Peyer's patch (tissue), 4 donors: ENCODE data around the gene PLXNA1.

Experiments used
- POLR2A ChIP-seq, 2 donors: fragments of 450-650 bp; IDR thresholded peaks; one replicate each; pipeline ENCODE4 v1.5.1; 2017; ENCODE audit warnings: antibody characterized with exemption in 2 of 2, mild to moderate bottlenecking in 2 of 2, moderate library complexity in 2 of 2
- TF ChIP-seq, protein P1 (sequence below), 6 experiments: fragments of 450-650 bp in 4 of 6; fragments of 200-600 bp in 2 of 6; sonication (generic) in 1 of 6; IDR thresholded peaks; one replicate each; pipeline ENCODE4 v1.5.1; 2017 to 2019; ENCODE audit warnings: antibody characterized with exemption in 6 of 6, mild to moderate bottlenecking in 3 of 6, moderate library complexity in 1 of 6

DNA sequence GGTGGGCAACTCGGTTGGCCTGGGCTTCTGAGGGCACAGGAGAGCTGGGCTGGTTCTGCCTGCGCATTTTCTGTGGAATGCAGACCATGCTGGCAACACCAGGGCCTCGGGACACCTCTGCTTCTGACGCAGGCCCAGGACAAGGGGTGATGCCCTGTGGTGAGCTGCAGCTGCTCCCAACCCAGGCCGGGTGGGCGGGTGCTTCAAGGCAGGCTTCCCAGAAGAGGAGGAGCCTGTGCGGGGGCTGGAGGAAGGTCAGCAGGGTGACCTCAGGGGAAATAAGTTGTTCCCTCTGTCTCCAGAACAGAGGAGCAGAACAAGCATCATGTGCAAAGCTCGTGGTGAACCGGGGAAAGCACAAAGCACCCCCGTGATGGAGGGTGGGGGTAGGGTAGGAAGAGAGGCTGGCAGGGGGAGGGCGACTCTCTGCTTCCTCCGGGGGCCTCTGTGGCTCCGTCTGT lies 11.0 kb upstream of the PLXNA1 start:
- TF ChIP-seq, protein P1, sequence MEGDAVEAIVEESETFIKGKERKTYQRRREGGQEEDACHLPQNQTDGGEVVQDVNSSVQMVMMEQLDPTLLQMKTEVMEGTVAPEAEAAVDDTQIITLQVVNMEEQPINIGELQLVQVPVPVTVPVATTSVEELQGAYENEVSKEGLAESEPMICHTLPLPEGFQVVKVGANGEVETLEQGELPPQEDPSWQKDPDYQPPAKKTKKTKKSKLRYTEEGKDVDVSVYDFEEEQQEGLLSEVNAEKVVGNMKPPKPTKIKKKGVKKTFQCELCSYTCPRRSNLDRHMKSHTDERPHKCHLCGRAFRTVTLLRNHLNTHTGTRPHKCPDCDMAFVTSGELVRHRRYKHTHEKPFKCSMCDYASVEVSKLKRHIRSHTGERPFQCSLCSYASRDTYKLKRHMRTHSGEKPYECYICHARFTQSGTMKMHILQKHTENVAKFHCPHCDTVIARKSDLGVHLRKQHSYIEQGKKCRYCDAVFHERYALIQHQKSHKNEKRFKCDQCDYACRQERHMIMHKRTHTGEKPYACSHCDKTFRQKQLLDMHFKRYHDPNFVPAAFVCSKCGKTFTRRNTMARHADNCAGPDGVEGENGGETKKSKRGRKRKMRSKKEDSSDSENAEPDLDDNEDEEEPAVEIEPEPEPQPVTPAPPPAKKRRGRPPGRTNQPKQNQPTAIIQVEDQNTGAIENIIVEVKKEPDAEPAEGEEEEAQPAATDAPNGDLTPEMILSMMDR (IDR thresholded peaks at IDR 0.05) = no peak
- no peak for TF ChIP-seq POLR2A (IDR thresholded peaks at IDR 0.05)
